Measurements from ENCODE around the gene KIF16B. TPM values are rescaled to one million over a fixed set of nuclear protein-coding genes. Genes with fewer than 3 reads are reported as not detected.

KIF16B gene
- total RNA-seq, 1 experiment from 2014 or later: 12.7 TPM

- Histone ChIP-seq H4K20me1 (ENCODE audit: low read length) (no peaks in the 10 kb centered on the region), H3K79me2 (ENCODE audit: low read length) (no peaks in the 10 kb centered on the region), H3K4me3 (ENCODE audit: low read length) (no peak overlapping the region), H3K9ac (ENCODE audit: low read length) (no peak overlapping the region), H3K4me1 (ENCODE audit: insufficient read depth, low read length) (peaks cover 22% of the 10 kb centered on the region), H3F3A (ENCODE audit: low read length, unreplicated experiment) (no peaks in the 10 kb centered on the region), H3K27me3 (ENCODE audit: low read length) (peaks cover 12% of the 10 kb centered on the region; the same call in 1 of the 2 replicates), H3K36me3 (ENCODE audit: low read depth, low read length) (no peaks in the 10 kb centered on the region), H3K27ac (ENCODE audit: low read length) (no peak overlapping the region), H3K9me3 (ENCODE audit: low read length) (no peaks in the 10 kb centered on the region), H3K9me2 (replicated peaks; ENCODE audit: low read length) (no peaks in the 10 kb centered on the region), H3K4me2 (ENCODE audit: low read length) (no peak overlapping the region), H2AFZ (ENCODE audit: low read length) (no peak overlapping the region)
- POLR2A ChIA-PET (ENCODE audit: unreplicated experiment): no interaction called here
- ATAC-seq (no peak), DNase-seq (no peak)
- BruUV-seq (replicated peaks): no TSS peak
- CTCF ChIA-PET: no interaction called here
- intact Hi-C loops (cut with micrococcal nuclease): no loop called here
- TF ChIP-seq CTCF (conservative IDR thresholded peaks at IDR 0.05; ENCODE audit: low read depth, low read length) (no peak), EZH2 (IDR thresholded peaks at IDR 0.05; ENCODE audit: low read length, unreplicated experiment) (no peak), EZH2phosphoT487 (IDR thresholded peaks at IDR 0.05; ENCODE audit: borderline replicate concordance, low read length) (no peak)
These were observed 38.6 kb upstream of the KIF16B start for GRCh38 chr20:16611817-16612216.

- no peaks in the 10 kb centered on the region for H3K9me3 ChIP-seq (ENCODE audit: low read length)
- ATAC-seq (no peak), DNase-seq (no peak)
- H3F3A ChIP-seq (ENCODE audit: low read length, unreplicated experiment): no peaks in the 10 kb centered on the region
- H3K27ac ChIP-seq (ENCODE audit: low read length): no peak overlapping the region
- CTCF ChIA-PET: no interaction called here
- peaks cover 12% of the 10 kb centered on the region; the same call in 1 of the 2 replicates for H3K27me3 ChIP-seq (ENCODE audit: low read length)
- H3K4me2 ChIP-seq (ENCODE audit: low read length): no peak overlapping the region
- BruUV-seq (replicated peaks): no TSS peak
- peaks cover 21% of the 10 kb centered on the region for H3K4me1 ChIP-seq (ENCODE audit: insufficient read depth, low read length)
- H2AFZ ChIP-seq (ENCODE audit: low read length): no peak overlapping the region
- no peaks in the 10 kb centered on the region for H3K36me3 ChIP-seq (ENCODE audit: low read depth, low read length)
- TF ChIP-seq CTCF (conservative IDR thresholded peaks at IDR 0.05; ENCODE audit: low read depth, low read length) (no peak), EZH2phosphoT487 (IDR thresholded peaks at IDR 0.05; ENCODE audit: borderline replicate concordance, low read length) (no peak), EZH2 (IDR thresholded peaks at IDR 0.05; ENCODE audit: low read length, unreplicated experiment) (no peak)
- intact Hi-C loops (cut with micrococcal nuclease): no loop called here
- no peaks in the 10 kb centered on the region for H4K20me1 ChIP-seq (ENCODE audit: low read length)
- no peak overlapping the region for H3K4me3 ChIP-seq (ENCODE audit: low read length)
- no peaks in the 10 kb centered on the region; the same call in 1 of the 2 replicates for H3K9me2 ChIP-seq (replicated peaks; ENCODE audit: low read length)
- H3K79me2 ChIP-seq (ENCODE audit: low read length): no peaks in the 10 kb centered on the region
- POLR2A ChIA-PET (ENCODE audit: unreplicated experiment): no interaction called here
- no peak overlapping the region for H3K9ac ChIP-seq (ENCODE audit: low read length)
These were observed 35.8 kb upstream of the KIF16B start for GRCh38 chr20:16609066-16609465.

GRCh38 chr20:16608277-16608650 lies 35.0 kb upstream of the KIF16B start:
- no peaks in the 10 kb centered on the region for H3K9me3 ChIP-seq (ENCODE audit: low read length)
- no peak overlapping the region for H3K4me3 ChIP-seq (ENCODE audit: low read length)
- no peak overlapping the region for H3K9ac ChIP-seq (ENCODE audit: low read length)
- no peaks in the 10 kb centered on the region; the same call in 1 of the 2 replicates for H3K9me2 ChIP-seq (replicated peaks; ENCODE audit: low read length)
- no TSS peak for BruUV-seq (replicated peaks)
- H3K4me1 ChIP-seq (ENCODE audit: insufficient read depth, low read length): peaks cover 22% of the 10 kb centered on the region
- ChIA-PET POLR2A (ENCODE audit: unreplicated experiment) (no interaction called here), CTCF (no interaction called here)
- ATAC-seq (no peak), DNase-seq (no peak)
- H3K79me2 ChIP-seq (ENCODE audit: low read length): no peaks in the 10 kb centered on the region
- no peaks in the 10 kb centered on the region for H3K36me3 ChIP-seq (ENCODE audit: low read depth, low read length)
- H4K20me1 ChIP-seq (ENCODE audit: low read length): no peaks in the 10 kb centered on the region
- intact Hi-C loops (cut with micrococcal nuclease): no loop called here
- no peak overlapping the region for H3K27ac ChIP-seq (ENCODE audit: low read length)
- TF ChIP-seq CTCF (conservative IDR thresholded peaks at IDR 0.05; ENCODE audit: low read depth, low read length): no peak
- no peak for TF ChIP-seq EZH2phosphoT487 (IDR thresholded peaks at IDR 0.05; ENCODE audit: borderline replicate concordance, low read length)
- TF ChIP-seq EZH2 (IDR thresholded peaks at IDR 0.05; ENCODE audit: low read length, unreplicated experiment): no peak
- H3F3A ChIP-seq (ENCODE audit: low read length, unreplicated experiment): no peaks in the 10 kb centered on the region
- H3K4me2 ChIP-seq (ENCODE audit: low read length): peak overlapping the region; percentile 45
- peaks cover 12% of the 10 kb centered on the region; the same call in 1 of the 2 replicates for H3K27me3 ChIP-seq (ENCODE audit: low read length)
- no peak overlapping the region for H2AFZ ChIP-seq (ENCODE audit: low read length)

All from PC-3 (cell line).